HEK293 (cell line): Measurements from ENCODE around the gene PGBD5.
A peak's percentile ranks its signal among the peaks of the same experiment; 100 is the strongest.

Experiments
- CTCF ChIA-PET: fragments of 350-600 bp; formaldehyde crosslinking; extraction: SDS; loops from one replicate; lab custom pipeline; 2021; ENCODE audit warnings: antibody characterized with exemption; lab: Yijun Ruan, JAX
- POLR2A ChIA-PET: fragments of 300-600 bp; formaldehyde crosslinking; extraction: SDS; loops from one replicate; lab custom pipeline; 2020; ENCODE audit warnings: antibody characterized with exemption, inconsistent platforms; lab: Yijun Ruan, JAX
- H3K27ac ChIP-seq: fragments of 200-500 bp; sonication (Bioruptor generic); 2 replicates; pipeline ENCODE4 v1.5.1; 2014; ENCODE audit warnings: low read depth, low read length, control low read depth, inconsistent platforms; ENCODE audit errors: extremely low read depth
- H3K36me3 ChIP-seq, 2 experiments: fragments of 200-500 bp in 1 of 2; sonication (Bioruptor generic) in 1 of 2; 1 replicate in 1 of 2; 2 replicates in 1 of 2; pipeline ENCODE4 v1.5.1; 2014 to 2017; ENCODE audit warnings: inconsistent platforms in 2 of 2, low read length in 2 of 2; ENCODE audit not compliant: control insufficient read depth in 2 of 2, insufficient read depth in 1 of 2
- H3K4me1 ChIP-seq: fragments of 200-500 bp; sonication (Bioruptor generic); 2 replicates; pipeline ENCODE4 v1.5.1; 2014; ENCODE audit warnings: mild to moderate bottlenecking, low read length, inconsistent platforms; ENCODE audit not compliant: control insufficient read depth, insufficient read depth
- H3K4me3 ChIP-seq: 2 replicates; pipeline ENCODE4 v1.5.1; 2011; ENCODE audit warnings: low read depth, mild to moderate bottlenecking, control low read depth, low read length, moderate library complexity
- H3K9me3 ChIP-seq: fragments of 200-500 bp; sonication (Bioruptor generic); 2 replicates; pipeline ENCODE4 v1.5.1; 2014; ENCODE audit warnings: low read depth, low read length, inconsistent platforms; ENCODE audit not compliant: control insufficient read depth, insufficient read depth
- GLIS2 ChIP-seq: fragments of 450-650 bp; formaldehyde crosslinking; IDR thresholded peaks from 2 replicates; pipeline ENCODE4 v1.5.1; 2016; ENCODE audit warnings: missing biosample characterization, missing genetic modification characterization
- HOXA7 ChIP-seq: sonication (generic); formaldehyde crosslinking; IDR thresholded peaks from 2 replicates; pipeline ENCODE4 v1.8.1; 2022; ENCODE audit warnings: missing genetic modification reagents, borderline replicate concordance
- SCRT2 ChIP-seq: fragments of 450-650 bp; formaldehyde crosslinking; IDR thresholded peaks from 2 replicates; pipeline ENCODE4 v1.5.1; 2016; ENCODE audit warnings: missing biosample characterization, missing genetic modification characterization
- SETDB1 ChIP-seq: IDR thresholded peaks from one replicate; pipeline ENCODE4 v1.6.1; 2017; ENCODE audit warnings: mild to moderate bottlenecking, low read length, moderate library complexity, mixed read lengths; ENCODE audit not compliant: insufficient read length
- TRIM28 ChIP-seq: IDR thresholded peaks from 2 replicates; pipeline ENCODE4 v1.6.1; 2011; ENCODE audit warnings: low read length, control low read depth, borderline replicate concordance
- ZNF221 ChIP-seq: fragments of 450-650 bp; formaldehyde crosslinking; IDR thresholded peaks from 2 replicates; pipeline ENCODE4 v1.5.1; 2017; ENCODE audit warnings: missing biosample characterization, missing genetic modification characterization, borderline replicate concordance
- ZNF248 ChIP-seq: fragments of 450-650 bp; formaldehyde crosslinking; IDR thresholded peaks from 2 replicates; pipeline ENCODE4 v1.5.1; 2017; ENCODE audit warnings: missing biosample characterization, missing genetic modification characterization
- ZNF391 ChIP-seq: fragments of 450-650 bp; formaldehyde crosslinking; IDR thresholded peaks from 2 replicates; pipeline ENCODE4 v1.5.1; 2016; ENCODE audit warnings: low read depth, missing biosample characterization, missing genetic modification characterization, borderline replicate concordance
- ZNF560 ChIP-seq: fragments of 450-650 bp; formaldehyde crosslinking; IDR thresholded peaks from 2 replicates; pipeline ENCODE4 v1.5.1; 2017; ENCODE audit warnings: missing biosample characterization, missing genetic modification characterization, borderline replicate concordance
- ZNF626 ChIP-seq: fragments of 450-650 bp; sonication (Bioruptor Pico); formaldehyde crosslinking; IDR thresholded peaks from 2 replicates; pipeline ENCODE4 v1.5.1; 2018; ENCODE audit warnings: missing biosample characterization, missing genetic modification characterization, inconsistent platforms
- ZNF677 ChIP-seq: fragments of 450-650 bp; IDR thresholded peaks from 2 replicates; pipeline ENCODE4 v1.5.0; 2018; ENCODE audit warnings: missing biosample characterization, mild to moderate bottlenecking, missing genetic modification characterization, moderate library complexity
- ZNF777 ChIP-seq: fragments of 450-650 bp; formaldehyde crosslinking; IDR thresholded peaks from 2 replicates; pipeline ENCODE4 v1.5.1; 2017; ENCODE audit warnings: missing biosample characterization, missing genetic modification characterization, borderline replicate concordance
- TF ChIP-seq, protein P1 (sequence below): fragments of 450-650 bp; formaldehyde crosslinking; IDR thresholded peaks from 2 replicates; pipeline ENCODE4 v1.5.0; 2017; ENCODE audit warnings: missing biosample characterization, missing genetic modification characterization, borderline replicate concordance
- TF ChIP-seq, protein P2 (sequence below): fragments of 450-650 bp; formaldehyde crosslinking; IDR thresholded peaks from 2 replicates; pipeline ENCODE4 v1.5.1; 2017; ENCODE audit warnings: missing biosample characterization, missing genetic modification characterization
- TF ChIP-seq, protein P3 (sequence below): fragments of 450-650 bp; IDR thresholded peaks from 2 replicates; pipeline ENCODE4 v1.5.1; 2018; ENCODE audit warnings: missing biosample characterization, mild to moderate bottlenecking, missing genetic modification characterization
- TF ChIP-seq, protein P4 (sequence below): fragments of 450-650 bp; formaldehyde crosslinking; IDR thresholded peaks from 2 replicates; pipeline ENCODE4 v1.5.1; 2016; ENCODE audit warnings: missing biosample characterization, missing genetic modification characterization, borderline replicate concordance
- TF ChIP-seq, protein P5 (sequence below): fragments of 450-650 bp; formaldehyde crosslinking; IDR thresholded peaks from 2 replicates; pipeline ENCODE4 v1.5.1; 2016; ENCODE audit warnings: missing biosample characterization, missing genetic modification characterization
- TF ChIP-seq, protein P6 (sequence below): fragments of 450-650 bp; formaldehyde crosslinking; IDR thresholded peaks from 2 replicates; pipeline ENCODE4 v1.5.1; 2016; ENCODE audit warnings: missing biosample characterization, missing genetic modification characterization, low read depth

PGBD5 gene

DNA sequence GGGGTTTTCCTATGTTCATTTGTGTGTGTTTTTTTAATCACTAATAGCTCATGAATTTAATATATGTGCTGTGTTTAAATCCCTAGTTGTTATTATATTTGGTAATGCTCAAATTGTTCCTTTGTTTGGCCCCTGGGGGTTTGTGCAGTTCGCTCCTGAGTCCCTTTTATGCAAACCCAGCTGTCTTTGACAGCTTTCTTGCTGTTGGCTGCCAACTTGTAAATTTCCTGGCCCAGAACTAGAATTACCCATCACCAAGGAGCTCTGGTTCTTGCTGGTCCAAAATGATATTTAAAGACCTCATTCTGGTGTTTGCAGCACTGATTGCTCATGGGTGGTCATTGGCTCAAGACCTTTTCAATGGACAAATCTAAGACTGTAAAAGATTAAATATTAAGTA, 39.6 kb upstream of the PGBD5 start (continued):
- TF ChIP-seq, protein P1, sequence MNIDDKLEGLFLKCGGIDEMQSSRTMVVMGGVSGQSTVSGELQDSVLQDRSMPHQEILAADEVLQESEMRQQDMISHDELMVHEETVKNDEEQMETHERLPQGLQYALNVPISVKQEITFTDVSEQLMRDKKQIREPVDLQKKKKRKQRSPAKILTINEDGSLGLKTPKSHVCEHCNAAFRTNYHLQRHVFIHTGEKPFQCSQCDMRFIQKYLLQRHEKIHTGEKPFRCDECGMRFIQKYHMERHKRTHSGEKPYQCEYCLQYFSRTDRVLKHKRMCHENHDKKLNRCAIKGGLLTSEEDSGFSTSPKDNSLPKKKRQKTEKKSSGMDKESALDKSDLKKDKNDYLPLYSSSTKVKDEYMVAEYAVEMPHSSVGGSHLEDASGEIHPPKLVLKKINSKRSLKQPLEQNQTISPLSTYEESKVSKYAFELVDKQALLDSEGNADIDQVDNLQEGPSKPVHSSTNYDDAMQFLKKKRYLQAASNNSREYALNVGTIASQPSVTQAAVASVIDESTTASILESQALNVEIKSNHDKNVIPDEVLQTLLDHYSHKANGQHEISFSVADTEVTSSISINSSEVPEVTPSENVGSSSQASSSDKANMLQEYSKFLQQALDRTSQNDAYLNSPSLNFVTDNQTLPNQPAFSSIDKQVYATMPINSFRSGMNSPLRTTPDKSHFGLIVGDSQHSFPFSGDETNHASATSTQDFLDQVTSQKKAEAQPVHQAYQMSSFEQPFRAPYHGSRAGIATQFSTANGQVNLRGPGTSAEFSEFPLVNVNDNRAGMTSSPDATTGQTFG, result no peak

DNA sequence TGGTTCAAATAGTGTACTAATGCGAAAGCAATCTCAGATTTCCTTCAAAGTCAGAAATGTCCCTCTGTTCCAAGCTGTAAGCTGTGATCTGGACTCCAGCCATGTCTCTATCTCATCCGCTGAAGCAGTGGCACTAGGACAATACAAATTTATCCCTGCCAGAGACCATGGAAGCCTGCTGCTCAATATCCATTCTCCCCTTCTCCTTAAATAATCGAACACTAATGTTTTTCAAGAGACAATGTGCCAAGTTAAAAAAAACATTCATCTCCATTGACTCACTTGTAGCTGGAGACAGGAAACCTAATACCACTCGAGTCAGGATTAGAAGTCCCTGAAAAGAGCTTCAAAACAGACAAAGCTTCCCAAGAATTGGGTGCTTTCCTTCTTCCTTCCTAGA, 38.5 kb upstream of the PGBD5 start:
- no peaks in the 10 kb centered on the region for H3K36me3 ChIP-seq
- CTCF ChIA-PET, result interaction anchor here (0.5 to 1.1 kb wide), 3 partner anchors 11 to 436 kb away, joined by 3 to 4 read pairs (median 4); no protein-coding TSS in a partner anchor
- H3K9me3 ChIP-seq, result no peaks in the 10 kb centered on the region
- TF ChIP-seq ZNF626 (tag by site-specific recombination), result no peak
- 0 out of 2 replicates have a peak, but pooled peaks have one; percentile 15 for TF ChIP-seq TRIM28
- no peak for TF ChIP-seq ZNF777 (tag by site-specific recombination)
- TF ChIP-seq SCRT2 (tag by site-specific recombination), result 0 out of 2 replicates have a peak, but pooled peaks have one; percentile 43
- TF ChIP-seq, protein P2, sequence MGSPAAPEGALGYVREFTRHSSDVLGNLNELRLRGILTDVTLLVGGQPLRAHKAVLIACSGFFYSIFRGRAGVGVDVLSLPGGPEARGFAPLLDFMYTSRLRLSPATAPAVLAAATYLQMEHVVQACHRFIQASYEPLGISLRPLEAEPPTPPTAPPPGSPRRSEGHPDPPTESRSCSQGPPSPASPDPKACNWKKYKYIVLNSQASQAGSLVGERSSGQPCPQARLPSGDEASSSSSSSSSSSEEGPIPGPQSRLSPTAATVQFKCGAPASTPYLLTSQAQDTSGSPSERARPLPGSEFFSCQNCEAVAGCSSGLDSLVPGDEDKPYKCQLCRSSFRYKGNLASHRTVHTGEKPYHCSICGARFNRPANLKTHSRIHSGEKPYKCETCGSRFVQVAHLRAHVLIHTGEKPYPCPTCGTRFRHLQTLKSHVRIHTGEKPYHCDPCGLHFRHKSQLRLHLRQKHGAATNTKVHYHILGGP, result no peak
- POLR2A ChIA-PET, result interaction anchor here (1.6 kb wide), 1 partner anchor 10 kb away, joined by 4 read pairs; no protein-coding TSS in a partner anchor
- H3K27ac ChIP-seq, result no peak overlapping the region
- no peak overlapping the region for H3K4me3 ChIP-seq
- H3K4me1 ChIP-seq, result peaks cover 2% of the 10 kb centered on the region; the same call in 1 of the 2 replicates

DNA sequence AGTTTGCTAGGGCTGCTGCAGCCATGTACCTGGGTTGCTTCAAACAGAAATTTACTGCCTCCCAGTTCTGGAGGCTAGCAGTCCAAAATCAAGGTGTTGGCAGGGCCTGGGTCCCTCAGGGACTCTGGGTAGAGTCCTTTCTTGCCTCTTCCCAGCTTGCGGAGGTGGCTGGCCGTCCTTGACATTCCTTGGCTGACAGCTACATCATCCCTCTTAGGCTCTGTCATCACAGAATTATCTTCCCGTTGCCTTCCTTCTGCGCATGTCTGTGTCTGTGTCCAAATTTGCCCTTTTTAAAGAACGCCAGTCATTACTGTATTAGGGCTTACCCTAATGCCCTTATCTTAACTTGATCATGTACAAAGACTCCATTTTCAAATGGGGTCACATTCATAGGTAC, 37.6 kb upstream of the PGBD5 start:
- no peaks in the 10 kb centered on the region for H3K36me3 ChIP-seq
- no peak overlapping the region for H3K4me3 ChIP-seq
- no peak overlapping the region for H3K27ac ChIP-seq
- ChIA-PET POLR2A (no interaction called here), CTCF (interaction anchor here (0.5 kb wide), 1 partner anchor 385 kb away, joined by 4 read pairs; no protein-coding TSS in a partner anchor)
- peaks cover 6% of the 10 kb centered on the region; the same call in 1 of the 2 replicates for H3K4me1 ChIP-seq
- no peaks in the 10 kb centered on the region for H3K9me3 ChIP-seq
- TF ChIP-seq, protein P3, sequence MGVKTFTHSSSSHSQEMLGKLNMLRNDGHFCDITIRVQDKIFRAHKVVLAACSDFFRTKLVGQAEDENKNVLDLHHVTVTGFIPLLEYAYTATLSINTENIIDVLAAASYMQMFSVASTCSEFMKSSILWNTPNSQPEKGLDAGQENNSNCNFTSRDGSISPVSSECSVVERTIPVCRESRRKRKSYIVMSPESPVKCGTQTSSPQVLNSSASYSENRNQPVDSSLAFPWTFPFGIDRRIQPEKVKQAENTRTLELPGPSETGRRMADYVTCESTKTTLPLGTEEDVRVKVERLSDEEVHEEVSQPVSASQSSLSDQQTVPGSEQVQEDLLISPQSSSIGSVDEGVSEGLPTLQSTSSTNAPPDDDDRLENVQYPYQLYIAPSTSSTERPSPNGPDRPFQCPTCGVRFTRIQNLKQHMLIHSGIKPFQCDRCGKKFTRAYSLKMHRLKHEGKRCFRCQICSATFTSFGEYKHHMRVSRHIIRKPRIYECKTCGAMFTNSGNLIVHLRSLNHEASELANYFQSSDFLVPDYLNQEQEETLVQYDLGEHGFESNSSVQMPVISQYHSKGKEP (tag by site-specific recombination), result no peak
- TF ChIP-seq, protein P4, sequence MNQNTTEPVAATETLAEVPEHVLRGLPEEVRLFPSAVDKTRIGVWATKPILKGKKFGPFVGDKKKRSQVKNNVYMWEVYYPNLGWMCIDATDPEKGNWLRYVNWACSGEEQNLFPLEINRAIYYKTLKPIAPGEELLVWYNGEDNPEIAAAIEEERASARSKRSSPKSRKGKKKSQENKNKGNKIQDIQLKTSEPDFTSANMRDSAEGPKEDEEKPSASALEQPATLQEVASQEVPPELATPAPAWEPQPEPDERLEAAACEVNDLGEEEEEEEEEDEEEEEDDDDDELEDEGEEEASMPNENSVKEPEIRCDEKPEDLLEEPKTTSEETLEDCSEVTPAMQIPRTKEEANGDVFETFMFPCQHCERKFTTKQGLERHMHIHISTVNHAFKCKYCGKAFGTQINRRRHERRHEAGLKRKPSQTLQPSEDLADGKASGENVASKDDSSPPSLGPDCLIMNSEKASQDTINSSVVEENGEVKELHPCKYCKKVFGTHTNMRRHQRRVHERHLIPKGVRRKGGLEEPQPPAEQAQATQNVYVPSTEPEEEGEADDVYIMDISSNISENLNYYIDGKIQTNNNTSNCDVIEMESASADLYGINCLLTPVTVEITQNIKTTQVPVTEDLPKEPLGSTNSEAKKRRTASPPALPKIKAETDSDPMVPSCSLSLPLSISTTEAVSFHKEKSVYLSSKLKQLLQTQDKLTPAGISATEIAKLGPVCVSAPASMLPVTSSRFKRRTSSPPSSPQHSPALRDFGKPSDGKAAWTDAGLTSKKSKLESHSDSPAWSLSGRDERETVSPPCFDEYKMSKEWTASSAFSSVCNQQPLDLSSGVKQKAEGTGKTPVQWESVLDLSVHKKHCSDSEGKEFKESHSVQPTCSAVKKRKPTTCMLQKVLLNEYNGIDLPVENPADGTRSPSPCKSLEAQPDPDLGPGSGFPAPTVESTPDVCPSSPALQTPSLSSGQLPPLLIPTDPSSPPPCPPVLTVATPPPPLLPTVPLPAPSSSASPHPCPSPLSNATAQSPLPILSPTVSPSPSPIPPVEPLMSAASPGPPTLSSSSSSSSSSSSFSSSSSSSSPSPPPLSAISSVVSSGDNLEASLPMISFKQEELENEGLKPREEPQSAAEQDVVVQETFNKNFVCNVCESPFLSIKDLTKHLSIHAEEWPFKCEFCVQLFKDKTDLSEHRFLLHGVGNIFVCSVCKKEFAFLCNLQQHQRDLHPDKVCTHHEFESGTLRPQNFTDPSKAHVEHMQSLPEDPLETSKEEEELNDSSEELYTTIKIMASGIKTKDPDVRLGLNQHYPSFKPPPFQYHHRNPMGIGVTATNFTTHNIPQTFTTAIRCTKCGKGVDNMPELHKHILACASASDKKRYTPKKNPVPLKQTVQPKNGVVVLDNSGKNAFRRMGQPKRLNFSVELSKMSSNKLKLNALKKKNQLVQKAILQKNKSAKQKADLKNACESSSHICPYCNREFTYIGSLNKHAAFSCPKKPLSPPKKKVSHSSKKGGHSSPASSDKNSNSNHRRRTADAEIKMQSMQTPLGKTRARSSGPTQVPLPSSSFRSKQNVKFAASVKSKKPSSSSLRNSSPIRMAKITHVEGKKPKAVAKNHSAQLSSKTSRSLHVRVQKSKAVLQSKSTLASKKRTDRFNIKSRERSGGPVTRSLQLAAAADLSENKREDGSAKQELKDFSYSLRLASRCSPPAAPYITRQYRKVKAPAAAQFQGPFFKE (tag by site-specific recombination), result no peak
- TF ChIP-seq ZNF248, result no peak
- no peak for TF ChIP-seq ZNF560 (tag by site-specific recombination)
- TF ChIP-seq ZNF391, result no peak
- no peak for TF ChIP-seq ZNF677 (tag by site-specific recombination)
- TF ChIP-seq ZNF221 (tag by site-specific recombination), result no peak
- TF ChIP-seq, protein P5, sequence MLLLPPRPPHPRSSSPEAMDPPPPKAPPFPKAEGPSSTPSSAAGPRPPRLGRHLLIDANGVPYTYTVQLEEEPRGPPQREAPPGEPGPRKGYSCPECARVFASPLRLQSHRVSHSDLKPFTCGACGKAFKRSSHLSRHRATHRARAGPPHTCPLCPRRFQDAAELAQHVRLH (tag by site-specific recombination), result no peak
- TF ChIP-seq, protein P6, sequence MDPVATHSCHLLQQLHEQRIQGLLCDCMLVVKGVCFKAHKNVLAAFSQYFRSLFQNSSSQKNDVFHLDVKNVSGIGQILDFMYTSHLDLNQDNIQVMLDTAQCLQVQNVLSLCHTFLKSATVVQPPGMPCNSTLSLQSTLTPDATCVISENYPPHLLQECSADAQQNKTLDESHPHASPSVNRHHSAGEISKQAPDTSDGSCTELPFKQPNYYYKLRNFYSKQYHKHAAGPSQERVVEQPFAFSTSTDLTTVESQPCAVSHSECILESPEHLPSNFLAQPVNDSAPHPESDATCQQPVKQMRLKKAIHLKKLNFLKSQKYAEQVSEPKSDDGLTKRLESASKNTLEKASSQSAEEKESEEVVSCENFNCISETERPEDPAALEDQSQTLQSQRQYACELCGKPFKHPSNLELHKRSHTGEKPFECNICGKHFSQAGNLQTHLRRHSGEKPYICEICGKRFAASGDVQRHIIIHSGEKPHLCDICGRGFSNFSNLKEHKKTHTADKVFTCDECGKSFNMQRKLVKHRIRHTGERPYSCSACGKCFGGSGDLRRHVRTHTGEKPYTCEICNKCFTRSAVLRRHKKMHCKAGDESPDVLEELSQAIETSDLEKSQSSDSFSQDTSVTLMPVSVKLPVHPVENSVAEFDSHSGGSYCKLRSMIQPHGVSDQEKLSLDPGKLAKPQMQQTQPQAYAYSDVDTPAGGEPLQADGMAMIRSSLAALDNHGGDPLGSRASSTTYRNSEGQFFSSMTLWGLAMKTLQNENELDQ, result no peak
- no peak for TF ChIP-seq GLIS2
- no peak for TF ChIP-seq SETDB1
- TF ChIP-seq HOXA7 (CRISPR knock-in tag), result no peak
